H1 (cell line): ENCODE measurements around the gene ENTPD5. TPM values are rescaled to one million over a fixed set of nuclear protein-coding genes. Genes with fewer than 3 reads are reported as not detected.

ENCODE experiments used
- CBX8 ChIP-seq: fragments of 300-800, 300-1000 bp; sonication (generic); IDR thresholded peaks from 2 replicates; pipeline ENCODE4 v1.7.1; 2016; ENCODE audit warnings: low read depth, low read length, borderline replicate concordance
- JUND ChIP-seq: IDR thresholded peaks from 2 replicates; pipeline ENCODE4 v1.6.1; 2011; ENCODE audit warnings: mild to moderate bottlenecking, improper control_type of control experiment, low read length
- RAD21 ChIP-seq, 2 experiments: IDR thresholded peaks in 1 of 2; conservative IDR thresholded peaks in 1 of 2; 2 replicates each; pipeline ENCODE4 v1.6.1; 2011; ENCODE audit warnings: low read depth in 2 of 2, low read length in 2 of 2, improper control_type of control experiment in 1 of 2, inconsistent platforms in 1 of 2, mild to moderate bottlenecking in 1 of 2, moderate library complexity in 1 of 2
- polyA plus RNA-seq, 7 experiments: library from polyadenylated mRNA; depleted of rRNA in 3 of 7; stranded (reverse) in 5 of 7; unstranded in 2 of 7; fragments of >200 nt in 5 of 7; fragments of 200-250 nt in 2 of 7; gene quantifications; 1 replicate in 5 of 7; 2 replicates in 1 of 7; 4 replicates in 1 of 7; pipeline versions ENCODE4 v1.2.1 to v1.2.3, GENCODE V29; 2011 to 2013; ENCODE audit warnings: missing spikeins in 2 of 7, mixed read lengths in 2 of 7
- total RNA-seq: library from RNA; stranded (reverse); fragmentation: NEBNext Ultra II Directional; extraction: Animal tissue kit (Norgen Biotek cat#: 25700); gene quantifications from 2 replicates; pipeline ENCODE4 v1.2.1, GENCODE V29; 2021

The ENTPD5 gene
- total and polyA plus RNA-seq, 2 of the 8 experiments (the other 6 are each of a cell fraction or from before 2014, with no cell fraction given) = 5.0 to 6.5 TPM

GRCh38 chr14:74014299-74014698 is 4.8 kb downstream of the ENTPD5 start (continued):
- TF ChIP-seq RAD21 (IDR thresholded peaks at IDR 0.05 in 1 of 2, conservative IDR thresholded peaks at IDR 0.05 in 1 of 2; ENCODE audit: low read depth in 2 of 2, low read length in 2 of 2) (no peak), JUND (no peak), CBX8 (no peak)
